GM21786 (cell line): ENCODE data around the gene OR52D1.

Source experiments
- ATAC-seq: cut with Tn5 transposase; IDR thresholded peaks from one replicate; pipeline ENCODE4 v1.9.1; 2021; ENCODE audit not compliant: unreplicated experiment

Gene OR52D1

DNA sequence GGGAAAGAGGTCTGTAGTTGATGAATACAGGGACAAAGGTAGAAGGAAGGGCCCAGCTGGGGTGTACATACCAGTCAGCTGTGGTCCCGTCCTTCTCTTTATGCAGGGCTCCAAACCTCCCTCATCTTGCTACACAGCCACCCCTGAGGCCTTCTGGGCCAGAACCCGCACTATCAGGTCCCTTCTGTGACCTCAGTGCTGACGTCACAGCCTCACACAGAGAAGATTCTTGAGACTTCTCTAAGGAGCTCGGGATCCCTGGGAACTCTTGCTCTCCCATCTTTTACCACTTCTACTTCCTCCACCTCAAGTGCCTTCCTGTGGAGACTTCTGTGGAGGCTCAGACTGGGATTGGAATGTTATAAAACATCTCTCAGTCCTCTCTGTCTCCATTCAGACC is 21.3 kb downstream of the OR52D1 start, which contains the start of gene UBQLN3:
Gene UBQLN3 (minus strand): TSS at position 155 of the 400 bp plus-strand sequence. CDS start 399 bp downstream, outside the sequence.
- no peak for ATAC-seq

DNA sequence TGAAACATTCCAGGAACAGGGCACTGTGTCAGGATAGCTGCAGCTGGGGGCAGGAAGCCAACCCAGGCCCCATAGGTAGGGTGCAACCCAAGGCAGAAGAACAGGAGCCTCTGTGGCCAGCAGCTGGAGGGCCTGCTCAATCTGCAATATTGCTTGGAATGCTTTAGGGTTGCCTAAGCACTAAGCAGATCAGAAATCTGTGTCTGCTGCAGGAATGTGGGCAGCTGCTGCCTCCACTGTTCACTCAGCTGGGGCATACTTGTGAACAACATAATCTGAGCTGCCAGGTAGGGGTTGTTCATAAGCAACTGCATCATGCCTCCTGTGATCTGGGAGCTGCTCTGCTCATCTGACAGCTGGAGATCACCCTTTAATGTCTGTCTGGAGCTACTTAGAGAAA is 26.4 kb downstream of the OR52D1 start:
- ATAC-seq: no peak

DNA sequence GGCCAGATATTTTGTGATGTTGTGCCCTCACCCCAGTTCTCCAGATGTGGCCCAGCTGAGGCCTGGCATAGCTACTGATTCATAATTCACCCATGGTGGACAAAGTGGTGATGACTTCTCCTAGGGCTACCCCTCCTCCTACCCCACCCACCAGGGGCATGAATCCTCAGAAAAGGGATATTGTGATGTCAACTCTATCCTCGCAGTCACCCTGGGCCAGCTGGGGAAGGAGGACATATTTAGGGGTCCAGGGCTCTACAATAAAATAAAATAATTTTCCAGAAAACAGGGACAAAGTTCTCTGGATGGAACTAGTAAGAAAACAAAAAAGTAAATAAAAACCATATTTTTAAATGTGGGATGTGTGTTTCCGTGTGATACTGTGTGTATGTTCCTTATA is 28.1 kb downstream of the OR52D1 start, which contains the start of gene UBQLNL:
Gene UBQLNL (minus strand): TSS at position 101 of the 400 bp plus-strand sequence. CDS start 258 bp downstream, outside the sequence.
- ATAC-seq: no peak

DNA sequence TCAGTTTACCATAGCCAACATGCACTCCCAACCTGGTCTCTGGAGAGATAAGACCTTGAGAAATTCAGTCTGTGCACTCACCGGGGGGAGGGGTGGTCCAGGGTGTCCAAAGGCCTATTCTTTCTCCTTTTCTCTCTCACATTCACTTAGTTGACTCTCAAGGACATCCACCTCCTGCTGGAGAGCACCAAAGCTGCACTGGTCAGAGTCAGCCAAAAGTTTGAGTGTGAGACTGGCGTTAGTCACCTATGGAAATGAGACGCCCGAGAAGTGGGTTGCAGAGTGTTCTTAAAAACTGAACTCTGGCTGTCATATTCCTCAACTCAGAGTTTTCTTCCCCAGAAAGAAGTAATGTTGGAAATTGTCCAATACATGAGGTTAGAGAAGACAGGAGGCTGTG is 33.1 kb downstream of the OR52D1 start:
- ATAC-seq: no peak

DNA sequence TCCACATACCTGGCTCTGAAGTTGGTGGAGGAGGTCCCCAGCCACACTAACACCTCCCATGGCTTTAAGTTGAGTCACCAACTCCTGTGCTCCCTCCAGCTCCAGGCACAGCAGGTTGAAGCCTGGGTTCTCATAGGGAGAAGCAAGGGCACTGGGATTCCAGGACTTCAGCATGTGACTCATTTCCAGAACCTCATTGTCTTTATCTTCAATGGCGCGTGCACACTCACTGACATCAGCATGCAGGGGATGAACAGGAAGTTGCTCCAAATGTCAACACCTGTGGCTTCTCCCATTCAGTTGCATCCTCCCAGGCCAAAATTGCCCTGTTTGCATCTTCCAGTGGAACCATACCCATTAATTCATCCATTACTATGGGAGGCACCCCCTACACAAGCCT is 33.8 kb downstream of the OR52D1 start:
- ATAC-seq: no peak

DNA sequence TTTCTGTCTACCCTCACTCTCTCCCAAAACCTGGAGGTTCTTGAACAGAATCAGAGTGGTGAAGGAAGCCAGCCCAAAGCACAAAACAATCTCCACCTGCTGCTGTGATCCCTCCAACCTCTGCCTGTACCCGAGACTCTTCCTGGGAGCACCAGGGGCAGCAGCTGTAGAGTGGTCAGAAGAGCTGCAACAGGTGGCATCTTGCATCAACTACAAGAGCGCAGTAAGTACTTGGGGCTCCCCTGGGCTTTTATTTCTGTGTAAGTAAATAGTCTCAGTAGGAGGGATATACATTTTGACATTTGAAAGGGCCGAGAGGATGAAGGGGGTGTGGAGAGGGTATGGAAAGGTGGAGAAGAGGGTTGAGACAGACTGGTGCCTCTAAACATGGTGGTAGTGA is 36.3 kb downstream of the OR52D1 start:
- ATAC-seq: no peak

DNA sequence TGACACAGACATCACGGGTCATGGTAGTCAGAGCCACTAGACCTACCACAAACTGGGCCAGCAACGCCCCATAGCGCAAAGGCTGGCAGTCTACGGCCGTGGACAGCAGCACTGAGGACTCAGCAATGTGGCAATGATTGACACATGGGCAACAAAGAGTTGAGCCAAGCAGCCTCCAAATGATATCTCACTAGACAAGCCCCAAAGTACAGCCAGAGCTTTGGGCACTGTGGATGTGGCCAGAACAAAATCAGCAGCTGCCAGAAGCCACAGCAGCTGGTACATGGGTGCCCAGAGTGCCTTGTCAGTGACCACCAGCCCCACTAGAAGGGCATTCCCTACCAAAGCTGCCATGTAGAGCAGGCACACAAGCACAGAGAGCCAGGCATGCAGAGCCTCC is 39.2 kb downstream of the OR52D1 start:
- no peak for ATAC-seq

DNA sequence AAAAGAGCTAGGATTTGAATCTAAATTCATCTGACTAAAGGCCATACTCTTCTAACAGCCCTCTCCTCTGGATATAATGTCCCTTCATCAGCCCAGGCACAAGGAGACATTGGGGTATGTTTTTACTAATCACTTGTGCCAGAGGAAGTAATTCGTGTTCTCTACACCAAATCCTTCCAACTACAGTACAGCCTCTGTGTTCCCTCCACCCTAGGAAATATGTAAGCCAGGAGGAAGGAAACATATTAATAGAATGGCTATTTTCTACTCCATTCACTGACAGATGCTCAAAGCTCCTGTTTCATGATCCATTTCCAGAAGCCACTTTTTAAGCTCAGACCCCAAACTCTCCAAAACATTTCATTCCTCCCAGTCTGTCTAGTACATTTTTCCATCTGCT is 40.0 kb downstream of the OR52D1 start:
- no peak for ATAC-seq

DNA sequence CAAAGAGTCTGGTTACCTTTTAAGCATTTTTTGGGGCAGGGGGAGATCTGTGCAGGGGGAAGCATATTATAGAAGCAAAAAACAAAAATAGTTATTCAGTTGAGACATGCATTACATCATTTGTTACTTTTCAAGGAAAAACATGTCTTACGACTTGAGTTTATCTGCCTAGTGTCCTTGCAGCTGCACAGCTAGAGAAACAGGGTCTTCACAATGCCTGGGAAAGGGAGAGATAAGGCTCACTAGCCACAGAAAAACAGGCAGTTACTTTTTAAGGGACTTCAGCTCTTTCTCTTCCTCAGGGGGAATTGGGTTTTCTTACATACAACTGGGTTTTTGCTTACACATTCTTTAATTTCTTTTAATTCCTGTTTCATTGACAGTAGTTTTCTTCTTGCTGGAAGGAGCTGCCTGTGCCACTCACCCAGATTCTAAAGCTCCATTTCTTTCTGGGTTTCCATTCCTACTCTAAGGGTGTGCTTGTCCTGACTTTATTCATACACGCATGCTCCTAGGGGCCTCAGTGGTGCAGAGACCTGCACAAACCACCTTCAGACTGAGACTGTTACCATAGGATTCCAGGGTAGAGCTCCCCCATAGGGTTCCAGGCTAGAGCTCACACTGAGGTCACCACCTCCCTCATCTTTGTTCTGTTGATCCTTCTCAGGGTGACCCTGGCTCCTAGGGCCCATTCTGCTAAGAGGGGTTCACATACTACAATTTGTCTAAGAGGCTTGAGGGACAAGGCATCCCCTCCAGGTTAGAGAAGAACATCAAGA is 42.8 kb downstream of the OR52D1 start:
- no peak for ATAC-seq

DNA sequence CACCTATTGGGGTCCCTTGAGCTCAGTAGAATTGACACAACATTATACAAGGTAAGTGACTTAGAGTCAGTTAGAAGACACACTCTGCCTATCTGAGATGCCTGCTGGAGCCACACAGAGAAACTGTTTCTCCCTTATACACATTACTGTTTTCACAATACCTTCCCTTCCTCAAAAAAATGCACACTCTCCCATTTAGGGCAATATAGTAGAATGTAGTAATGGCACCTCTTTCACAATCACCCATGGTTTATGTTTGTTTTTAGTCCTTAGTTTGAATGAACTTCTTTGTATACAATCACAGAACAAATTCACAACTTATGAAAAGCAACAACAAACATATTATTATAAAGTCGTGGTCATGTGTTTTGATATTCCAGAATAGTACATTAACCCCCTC is 45.6 kb downstream of the OR52D1 start:
- no peak for ATAC-seq

DNA sequence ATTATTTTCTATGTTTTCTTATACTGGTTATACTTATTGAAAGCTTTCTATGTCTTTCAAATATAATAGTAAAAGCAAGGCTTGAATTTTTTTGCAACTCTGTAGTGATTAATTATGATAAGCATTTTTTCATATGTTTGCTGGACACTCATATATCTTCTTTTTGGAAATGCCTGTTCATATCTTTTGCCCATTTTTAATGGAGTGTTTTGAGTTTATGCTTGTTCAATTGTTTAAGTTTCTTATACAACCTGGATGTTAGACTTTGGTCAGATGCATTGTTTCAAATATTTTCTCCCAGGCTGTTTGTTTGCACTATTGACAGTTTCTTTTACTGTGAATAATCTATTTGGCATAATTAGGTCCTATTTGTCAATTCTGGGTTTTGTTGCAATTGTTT is 48.0 kb downstream of the OR52D1 start:
- no peak for ATAC-seq
